HFF-Myc (cell line): ENCODE measurements around the gene RAD1.

Source experiments
- DNase-seq: peaks from one replicate; pipeline ENCODE4 v3.0.0-alpha.2; 2011; ENCODE audit warnings: low read depth; ENCODE audit errors: extremely low read depth
- H3K4me3 ChIP-seq: replicated peaks from 2 replicates; pipeline ENCODE4 v1.5.1; 2011; ENCODE audit warnings: low read depth, mild to moderate bottlenecking, control low read depth, low read length
- TF ChIP-seq, protein P1 (sequence below): IDR thresholded peaks from 2 replicates; pipeline ENCODE4 v1.5.1; 2012; ENCODE audit warnings: mild to moderate bottlenecking, low read depth, low read length, control low read depth; ENCODE audit errors: missing control alignments

The RAD1 gene

DNA sequence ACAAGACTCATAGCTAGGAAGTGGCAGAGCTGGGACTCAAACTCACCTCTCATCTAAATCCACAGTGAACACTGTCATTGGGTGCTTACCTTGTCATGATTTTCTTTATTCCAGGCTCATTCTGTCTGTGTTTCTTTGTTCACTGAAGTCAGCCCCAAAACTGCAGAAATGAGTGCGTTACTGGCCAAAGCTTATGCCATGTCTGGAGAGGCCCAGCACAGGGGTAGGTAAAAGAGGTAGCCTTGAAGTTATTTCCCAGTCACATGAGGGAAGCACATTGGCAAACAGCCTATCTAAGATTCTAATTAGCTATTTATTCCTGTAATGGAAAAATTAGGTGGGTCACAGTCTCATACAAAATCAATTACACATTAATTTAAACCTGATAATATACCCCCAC lies 46.5 kb downstream of the RAD1 start:
- no peak overlapping the region for H3K4me3 ChIP-seq
- DNase-seq = no peak
- TF ChIP-seq, protein P1, sequence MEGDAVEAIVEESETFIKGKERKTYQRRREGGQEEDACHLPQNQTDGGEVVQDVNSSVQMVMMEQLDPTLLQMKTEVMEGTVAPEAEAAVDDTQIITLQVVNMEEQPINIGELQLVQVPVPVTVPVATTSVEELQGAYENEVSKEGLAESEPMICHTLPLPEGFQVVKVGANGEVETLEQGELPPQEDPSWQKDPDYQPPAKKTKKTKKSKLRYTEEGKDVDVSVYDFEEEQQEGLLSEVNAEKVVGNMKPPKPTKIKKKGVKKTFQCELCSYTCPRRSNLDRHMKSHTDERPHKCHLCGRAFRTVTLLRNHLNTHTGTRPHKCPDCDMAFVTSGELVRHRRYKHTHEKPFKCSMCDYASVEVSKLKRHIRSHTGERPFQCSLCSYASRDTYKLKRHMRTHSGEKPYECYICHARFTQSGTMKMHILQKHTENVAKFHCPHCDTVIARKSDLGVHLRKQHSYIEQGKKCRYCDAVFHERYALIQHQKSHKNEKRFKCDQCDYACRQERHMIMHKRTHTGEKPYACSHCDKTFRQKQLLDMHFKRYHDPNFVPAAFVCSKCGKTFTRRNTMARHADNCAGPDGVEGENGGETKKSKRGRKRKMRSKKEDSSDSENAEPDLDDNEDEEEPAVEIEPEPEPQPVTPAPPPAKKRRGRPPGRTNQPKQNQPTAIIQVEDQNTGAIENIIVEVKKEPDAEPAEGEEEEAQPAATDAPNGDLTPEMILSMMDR = no peak

- DNase-seq = no peak
- TF ChIP-seq, protein P1 = no peak
- no peak overlapping the region for H3K4me3 ChIP-seq
Observed at GRCh38 chr5:34867660-34868059, 47.6 kb downstream of the RAD1 start.

DNA sequence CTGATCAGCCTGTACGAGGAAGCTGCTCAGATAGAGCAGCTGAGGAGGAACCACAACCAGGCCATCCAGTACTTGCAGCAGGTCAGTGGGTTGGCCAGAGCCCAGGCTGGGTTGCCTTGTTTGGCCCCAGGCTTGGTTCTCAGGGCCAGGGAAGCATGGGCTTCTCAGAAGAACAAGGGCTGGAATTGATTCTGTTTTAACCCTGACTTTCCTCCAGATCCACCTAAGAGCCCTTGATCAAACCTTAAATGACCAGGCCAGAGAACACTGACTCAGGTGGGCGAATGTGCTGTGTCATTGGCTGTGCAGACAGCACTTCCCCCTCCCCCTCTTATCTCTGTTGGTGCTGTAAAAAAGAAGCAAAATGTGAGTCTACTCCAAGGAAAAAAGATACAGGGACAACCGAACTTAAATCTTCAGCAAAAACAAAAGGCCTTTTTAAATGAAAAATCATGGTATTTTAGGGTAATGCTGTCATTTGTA lies 48.3 kb downstream of the RAD1 start:
- no peak overlapping the region for H3K4me3 ChIP-seq
- TF ChIP-seq, protein P1 = no peak
- DNase-seq = no peak

DNA sequence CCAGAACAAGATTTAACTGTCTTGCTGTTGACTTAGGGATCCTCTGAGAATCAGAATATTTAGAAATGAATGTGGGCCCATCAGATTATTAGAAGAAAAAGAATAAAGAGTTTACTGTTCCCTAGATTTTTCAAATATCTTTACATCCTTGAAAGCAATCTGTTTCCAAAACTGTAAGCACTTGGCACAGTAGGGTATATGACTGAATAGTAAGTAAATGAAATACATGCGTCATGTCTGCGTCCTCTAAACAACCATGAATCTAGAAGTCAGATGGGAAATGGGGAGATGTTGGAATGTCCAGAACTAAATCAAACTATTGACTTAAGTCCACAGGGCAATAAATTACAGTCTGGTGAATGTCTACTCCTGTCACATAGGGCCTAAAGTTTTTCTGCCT lies 50.2 kb downstream of the RAD1 start:
- H3K4me3 ChIP-seq = no peak overlapping the region

DNA sequence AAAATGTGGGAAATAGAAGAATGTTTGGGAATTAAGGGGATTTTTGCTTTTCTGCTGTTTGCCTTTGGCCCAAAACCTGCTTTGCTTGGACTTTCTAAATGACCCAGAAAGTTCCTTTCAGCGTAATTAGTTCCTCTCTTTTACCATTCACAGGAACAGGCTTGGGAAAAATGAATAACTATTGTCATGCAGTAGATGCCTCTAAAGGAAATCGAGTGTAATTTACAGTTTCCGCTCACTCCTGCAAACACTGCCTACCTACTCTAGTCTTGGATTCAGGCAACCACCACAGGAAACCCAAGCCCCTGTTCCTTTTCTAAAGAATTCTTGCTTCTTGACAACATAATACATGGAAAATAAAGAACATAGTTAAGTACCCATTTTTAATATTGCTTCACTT lies 51.4 kb downstream of the RAD1 start:
- DNase-seq = no peak
- H3K4me3 ChIP-seq = no peak overlapping the region
- TF ChIP-seq, protein P1 = no peak

More for the DNA sequence above, 50.2 kb downstream of the RAD1 start:
- no peak for DNase-seq
- TF ChIP-seq, protein P1 = no peak

DNA sequence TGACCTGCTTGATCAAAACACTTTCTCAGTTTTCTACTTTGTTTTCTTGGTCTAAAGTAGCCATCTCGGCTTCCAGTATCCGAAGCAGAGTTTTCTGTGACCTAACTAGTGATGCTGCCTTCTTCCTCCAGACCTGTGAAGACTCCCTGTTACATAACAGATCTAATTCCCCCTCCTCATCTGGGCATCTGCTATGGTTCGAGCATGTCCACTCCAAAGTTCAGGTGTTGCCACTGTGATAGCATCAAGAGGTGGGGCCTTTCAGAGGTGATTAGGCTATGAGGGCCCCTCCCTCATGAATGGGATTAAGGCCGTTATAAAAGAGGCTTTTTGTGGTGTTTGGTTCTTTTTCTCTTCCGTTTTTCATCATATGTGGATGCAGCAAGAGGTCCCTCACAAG lies 56.1 kb downstream of the RAD1 start:
- no peak overlapping the region for H3K4me3 ChIP-seq
- no peak for DNase-seq
- TF ChIP-seq, protein P1 = no peak

- TF ChIP-seq, protein P1 = no peak
- DNase-seq = no peak
- H3K4me3 ChIP-seq = no peak overlapping the region
Observed at GRCh38 chr5:34858790-34859189, 56.5 kb downstream of the RAD1 start.
